COR-L47 (cell line): Measurements from ENCODE around the gene PRKCE.

Source experiments
- DNase-seq: peaks from one replicate; lab custom pipeline; 2025; lab: John Stamatoyannopoulos, UW

Gene PRKCE

DNA sequence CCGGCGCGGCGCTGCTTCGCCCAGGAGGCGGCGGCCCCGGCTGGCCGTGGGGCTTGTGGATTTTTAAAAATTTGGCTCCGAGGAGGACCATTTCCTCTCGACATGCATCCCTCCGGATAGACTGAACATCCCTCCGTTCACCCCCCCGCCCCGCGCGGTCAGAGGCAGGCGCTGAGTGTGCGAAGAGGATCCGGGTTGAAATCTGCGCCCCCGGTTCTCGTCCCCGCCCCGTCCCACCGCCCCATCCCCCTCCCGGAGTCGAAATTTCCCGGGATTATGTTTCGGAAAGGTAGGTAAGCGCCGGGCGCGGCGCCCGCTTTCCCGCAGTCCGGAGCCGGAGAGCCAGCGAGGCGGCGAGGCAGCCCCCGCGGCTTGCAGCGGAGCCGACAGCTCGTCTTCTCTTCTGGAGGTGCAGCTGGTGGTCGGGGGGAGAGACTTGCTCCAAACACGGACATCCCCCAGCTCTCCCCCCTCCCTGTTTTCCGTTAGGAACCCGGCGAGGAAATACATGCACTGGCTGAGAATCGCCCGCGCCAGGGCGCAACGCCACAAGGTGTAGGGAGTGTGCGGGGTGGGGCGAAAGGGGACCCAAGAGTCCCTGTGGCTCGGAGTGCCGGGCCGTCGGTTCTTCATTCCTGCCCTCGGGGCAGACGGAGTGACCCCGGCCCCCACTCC, at the start of gene PRKCE:
TSS of gene PRKCE (plus strand) at position 261 of the 675 bp plus-strand sequence.
- DNase-seq: no peak

DNA sequence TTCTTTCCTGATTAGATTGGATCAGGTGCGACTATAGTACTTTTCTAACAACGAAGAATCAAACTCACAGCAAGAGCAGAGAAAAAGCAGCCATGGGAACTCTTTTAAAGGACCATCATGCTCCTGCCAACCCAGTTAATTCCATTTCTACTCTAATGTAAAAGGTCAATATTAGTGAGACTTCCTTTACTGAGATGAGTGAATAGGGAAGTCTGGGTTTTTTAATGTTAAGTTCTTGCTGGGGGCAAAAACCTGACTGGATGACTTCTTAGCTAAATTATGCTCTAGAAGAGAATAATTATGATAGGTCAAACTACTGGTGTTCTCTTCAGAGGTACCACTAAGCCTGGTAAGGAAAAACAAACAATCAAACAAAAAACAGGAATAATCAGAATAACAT, 48.9 kb upstream of the PRKCE start:
- no peak for DNase-seq

DNA sequence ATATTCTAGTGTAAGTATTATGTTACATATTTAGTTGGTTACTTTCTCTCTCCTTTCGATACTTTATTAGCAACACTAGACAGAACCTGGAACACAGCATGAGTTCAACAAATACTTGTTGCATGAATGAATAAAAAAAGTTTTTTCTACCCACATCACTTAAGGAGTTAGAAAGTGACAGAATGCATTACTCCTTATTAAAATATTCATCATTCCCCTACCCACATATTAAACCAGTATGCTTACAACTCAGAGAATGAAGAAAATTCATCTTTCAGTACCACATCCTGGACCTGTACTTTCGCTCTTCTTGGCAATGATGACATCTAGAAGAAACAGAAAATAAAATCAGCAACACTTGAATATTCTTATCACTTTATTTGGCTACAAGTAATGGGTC, 46.4 kb upstream of the PRKCE start:
- DNase-seq: no peak

DNA sequence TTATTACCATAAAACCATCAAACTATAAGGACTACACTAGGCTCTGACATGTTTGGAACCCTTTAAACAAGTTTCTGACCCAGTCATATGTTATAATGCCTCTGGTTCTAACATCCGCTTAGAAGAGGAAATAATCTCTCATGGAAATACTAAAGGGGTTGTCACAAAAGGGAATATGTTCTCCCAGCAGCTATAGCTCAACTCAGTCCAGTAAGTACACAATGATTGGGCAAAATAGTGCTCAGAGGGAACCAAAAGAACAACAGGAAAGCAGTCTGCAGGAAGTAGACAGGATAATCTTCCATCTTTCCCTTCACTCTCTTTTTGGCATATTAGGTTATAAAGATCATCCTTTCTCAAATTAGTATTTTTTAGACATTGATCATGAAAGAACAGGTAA, 44.7 kb upstream of the PRKCE start:
- DNase-seq: no peak

DNA sequence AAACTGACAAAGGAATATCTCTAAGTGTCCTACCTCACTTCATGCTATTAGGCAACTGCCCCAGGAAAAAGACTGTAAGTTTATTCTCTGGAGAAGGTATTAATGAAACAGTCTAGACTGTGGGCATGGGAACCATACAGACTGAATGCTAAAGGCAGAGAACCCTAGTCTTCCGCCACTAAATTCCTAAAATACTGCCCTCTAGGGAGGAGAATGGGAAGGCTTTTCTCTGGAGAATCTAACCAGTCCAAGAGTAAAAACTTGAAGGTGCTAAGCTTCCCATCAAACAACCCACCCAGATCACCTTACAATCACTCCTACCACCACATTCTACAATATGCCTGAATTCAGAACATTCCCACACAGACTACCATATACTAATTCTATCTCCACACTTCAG, 43.8 kb upstream of the PRKCE start:
- DNase-seq: no peak

DNA sequence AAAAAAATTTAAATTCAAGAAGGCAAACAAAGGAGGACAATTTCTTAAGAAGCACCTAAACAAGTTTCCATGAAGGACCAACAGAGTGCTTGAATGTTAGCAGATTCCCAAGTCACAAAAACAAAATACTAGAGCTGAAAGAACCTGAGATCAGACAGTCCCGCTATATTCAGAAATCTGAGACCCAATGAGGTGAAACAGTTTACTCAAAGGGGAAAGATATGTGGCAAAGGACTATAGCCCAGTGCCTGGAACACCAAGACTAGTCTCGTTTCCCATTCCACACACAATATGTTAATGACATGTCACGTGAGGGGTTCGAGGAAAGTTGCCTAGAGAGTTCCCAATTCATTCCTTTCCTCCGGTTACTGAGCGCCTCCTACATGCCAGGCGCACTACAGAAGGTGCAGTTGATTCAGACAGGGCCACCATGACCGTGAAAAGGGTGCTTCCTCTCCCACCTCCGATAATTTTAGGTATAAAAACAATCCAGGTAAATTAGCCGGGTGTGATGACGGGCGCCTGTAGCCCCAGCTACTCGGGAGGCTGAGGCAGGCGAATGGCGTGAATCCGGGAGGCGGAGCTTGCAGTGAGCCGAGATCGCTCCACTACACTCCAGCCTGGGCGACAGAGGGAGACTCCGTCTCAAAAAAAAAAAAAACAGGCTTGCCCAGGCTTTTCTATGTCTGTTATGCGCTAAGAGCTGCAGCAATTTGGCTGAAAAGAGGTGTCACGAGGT, 41.0 kb upstream of the PRKCE start:
- peak; percentile 64 for DNase-seq

DNA sequence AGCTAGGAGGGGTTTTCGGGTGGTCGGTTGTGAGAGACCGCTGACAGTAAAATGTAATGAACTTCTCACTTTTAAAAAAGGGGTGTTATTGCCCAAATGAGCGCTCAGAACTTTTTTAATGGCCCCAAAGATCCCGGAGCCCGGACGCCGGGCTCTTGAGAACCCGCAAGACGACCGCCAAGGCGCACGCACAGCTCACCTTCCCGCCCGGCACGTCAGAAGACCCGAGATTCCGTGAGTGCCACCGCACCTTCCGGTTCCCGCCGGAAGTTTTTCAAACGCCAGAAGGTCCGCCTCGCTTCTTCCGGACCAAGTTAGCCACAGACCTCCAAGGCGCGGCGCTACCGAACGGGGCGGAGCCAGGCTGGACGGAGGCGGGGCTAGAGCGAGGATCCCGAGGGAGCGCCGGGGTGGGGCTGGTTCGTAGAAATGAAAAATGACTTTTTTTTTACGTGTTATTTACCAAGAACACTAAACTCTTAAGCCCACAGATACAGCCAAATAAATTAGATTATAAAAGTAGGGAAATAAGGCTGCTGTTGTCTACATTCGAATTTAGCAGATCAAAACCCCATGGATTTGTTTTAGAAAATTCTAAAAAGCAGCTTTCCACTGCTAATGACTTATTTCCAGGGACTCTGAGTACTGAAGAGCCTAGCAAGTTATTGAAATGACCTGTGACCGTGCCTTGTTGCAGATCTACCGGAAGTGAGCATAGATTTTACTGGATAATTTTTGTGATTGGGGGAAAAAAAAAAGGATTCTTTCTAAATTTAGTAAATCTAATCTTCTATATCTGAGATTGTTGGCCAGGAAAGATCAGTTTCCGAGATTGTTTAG, 40.2 kb upstream of the PRKCE start, which contains the start of gene SRBD1:
TSS of gene SRBD1 (minus strand) at position 248 of the 840 bp plus-strand sequence. CDS start 5,826 bp downstream, outside the sequence.
- peak; percentile 96 for DNase-seq

DNA sequence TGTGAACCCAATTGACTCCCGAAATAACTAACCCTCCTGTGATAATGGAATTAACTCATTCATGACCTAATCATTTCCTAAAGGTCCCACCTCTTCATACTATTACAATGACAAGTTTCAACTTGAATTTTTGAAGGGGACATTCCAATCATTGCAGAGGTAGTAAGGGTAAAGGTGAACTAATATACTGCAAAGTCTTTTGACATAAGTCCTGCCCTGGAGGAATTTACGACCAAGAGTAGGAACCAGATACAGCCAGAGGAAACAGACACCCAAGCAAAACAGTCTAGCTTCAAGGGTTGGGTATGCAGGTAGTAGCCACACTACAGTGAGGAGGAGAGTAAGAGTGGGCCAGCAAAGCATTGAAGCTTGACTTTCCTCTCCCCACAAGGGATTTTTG, 39.2 kb upstream of the PRKCE start:
- DNase-seq: no peak

DNA sequence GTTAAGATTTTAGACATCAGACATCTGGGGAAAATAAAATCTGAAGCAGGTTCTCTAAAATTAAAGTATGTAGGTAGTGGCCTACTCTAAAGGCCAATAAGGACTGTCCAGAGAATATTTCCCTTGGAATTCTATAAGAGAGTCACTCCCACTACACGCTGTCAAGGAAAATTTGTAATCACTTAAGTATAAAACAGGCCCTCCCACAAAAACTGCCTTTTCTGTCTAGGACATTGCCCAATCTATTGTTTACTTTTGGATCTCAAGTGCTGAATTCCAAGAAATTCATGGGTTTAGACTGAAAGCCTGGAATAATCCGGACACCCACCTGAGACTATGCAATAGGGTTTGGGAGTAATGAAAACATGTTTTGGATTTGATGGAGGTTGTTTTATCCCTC, 38.7 kb upstream of the PRKCE start:
- no peak for DNase-seq

DNA sequence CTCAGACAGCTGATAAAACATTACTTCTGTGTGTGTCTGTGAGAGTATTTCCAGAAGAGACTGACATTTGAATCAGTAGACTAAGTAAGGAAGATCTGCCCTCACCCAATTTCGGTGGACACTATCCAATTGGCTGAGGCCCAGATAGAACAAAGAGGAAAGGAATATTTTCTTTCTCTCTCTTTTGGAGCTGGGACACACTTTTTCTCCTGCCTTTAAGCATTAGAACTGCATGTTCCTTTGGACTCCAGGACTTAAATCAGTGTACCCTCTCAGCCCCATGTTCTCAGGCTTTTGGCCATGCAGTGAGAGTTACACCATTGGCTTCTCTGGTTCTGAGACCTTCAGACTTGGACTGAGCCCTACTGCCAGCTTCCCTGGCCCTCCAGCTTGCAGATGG, 37.1 kb upstream of the PRKCE start:
- no peak for DNase-seq

DNA sequence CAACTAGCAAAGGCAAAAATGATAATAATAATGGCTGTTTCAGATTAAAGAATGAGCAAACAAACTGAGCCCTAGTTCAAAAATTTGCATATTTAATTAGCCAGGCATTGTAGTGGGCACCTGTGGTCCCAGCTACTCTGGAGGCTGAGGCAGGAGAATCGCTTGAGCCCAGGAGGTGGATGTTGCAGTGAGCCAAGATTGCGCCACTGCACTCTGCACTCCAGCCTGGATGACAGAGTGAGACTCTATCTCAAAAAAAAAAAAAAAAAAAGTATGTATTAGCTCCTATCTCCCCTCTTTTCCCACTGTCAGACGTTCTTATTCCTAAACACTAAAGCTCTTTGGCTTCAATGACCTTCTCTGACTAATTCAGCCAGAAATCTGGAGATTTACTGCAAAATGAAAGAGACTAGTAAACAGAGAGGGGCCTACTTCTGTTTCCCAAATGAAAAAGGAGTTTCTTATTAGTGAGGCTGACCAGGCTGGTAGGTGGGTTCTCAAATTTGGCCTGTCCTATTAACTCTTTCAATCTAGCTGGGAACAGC, 36.5 kb upstream of the PRKCE start:
- DNase-seq: no peak

DNA sequence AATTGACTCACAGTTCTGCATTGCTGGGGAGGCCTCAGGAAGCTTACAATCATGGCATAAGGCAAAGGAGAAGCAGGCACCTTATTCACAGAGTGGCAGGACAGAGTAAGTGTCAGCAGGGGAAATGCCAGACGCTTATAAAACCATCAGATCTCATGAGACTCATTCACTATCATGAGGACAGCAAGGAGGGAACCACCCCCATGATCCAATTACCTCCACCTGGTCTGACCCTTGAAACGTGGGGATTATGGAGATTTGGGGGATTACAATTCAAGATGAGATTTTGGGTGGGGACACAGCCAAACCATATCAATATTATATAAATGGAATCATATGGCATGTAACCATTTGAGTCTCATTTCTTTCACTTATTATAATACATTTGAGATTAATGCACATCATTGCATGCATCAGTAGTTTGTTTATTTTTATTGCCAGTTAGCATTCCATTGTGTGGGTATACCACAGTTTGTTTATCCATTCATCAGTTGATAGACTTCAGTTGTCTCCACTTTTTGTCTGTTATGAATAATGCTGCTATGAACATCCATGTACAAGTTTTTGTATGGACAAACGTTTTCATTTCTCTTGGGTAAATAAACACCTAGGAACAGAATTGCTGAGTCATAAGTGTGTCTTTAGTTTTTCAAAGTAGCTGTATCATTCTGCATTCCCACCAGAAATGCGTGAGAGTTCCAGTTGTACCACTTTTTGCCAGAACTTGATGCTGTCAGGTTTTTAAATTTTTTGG, 34.6 kb upstream of the PRKCE start:
- DNase-seq: no peak

DNA sequence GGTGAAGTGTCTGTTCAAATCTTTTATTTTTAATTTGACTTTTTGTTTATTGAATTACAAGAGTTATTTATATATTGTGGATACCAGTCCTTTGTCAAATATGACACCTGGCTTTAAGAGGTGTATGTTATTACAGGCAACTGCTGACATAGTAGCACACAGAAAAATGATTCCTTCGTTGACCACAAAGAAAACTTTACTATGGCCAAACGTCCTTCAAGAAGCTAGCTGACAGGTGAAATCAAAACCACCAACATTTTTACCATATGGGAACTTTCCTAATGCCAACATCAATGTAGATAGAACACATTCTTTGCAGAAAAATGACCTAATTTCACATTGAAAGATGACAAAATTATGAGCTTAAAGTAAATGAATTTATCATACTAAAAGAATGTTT, 34.0 kb upstream of the PRKCE start:
- no peak for DNase-seq

DNA sequence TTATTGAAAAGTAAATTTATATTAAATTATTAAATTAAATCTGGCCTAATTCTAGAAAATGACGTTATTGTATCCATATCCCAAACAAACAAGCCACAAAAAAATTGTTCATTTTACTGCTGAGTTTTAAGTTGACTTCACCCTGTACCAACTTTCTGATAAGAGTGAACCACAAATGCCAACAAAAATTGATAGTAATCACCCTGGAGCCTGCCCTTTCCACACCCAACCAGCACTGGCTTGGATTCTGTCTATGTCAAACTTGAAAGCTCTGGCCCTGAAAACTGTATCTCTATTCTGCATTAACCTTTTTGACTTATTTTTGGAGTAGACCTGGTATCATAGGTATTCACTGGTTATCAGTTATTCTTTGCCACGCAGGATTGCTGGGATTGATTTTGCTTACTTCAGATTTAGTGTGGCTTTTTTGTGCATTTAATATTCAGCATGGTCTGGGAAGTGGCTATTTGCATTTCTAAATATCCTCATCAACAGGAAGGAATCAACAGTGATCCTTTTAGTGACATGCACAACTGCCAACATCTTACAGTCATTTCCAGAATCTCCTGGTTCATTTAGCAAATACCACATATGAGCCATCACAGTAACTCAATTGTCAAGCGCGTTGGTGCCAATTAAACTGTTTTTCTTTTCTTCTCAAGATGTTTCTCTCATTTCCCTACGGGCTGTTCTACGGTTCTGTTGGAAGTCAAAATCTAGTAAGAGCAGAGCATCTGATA, 29.0 kb upstream of the PRKCE start:
- no peak for DNase-seq

DNA sequence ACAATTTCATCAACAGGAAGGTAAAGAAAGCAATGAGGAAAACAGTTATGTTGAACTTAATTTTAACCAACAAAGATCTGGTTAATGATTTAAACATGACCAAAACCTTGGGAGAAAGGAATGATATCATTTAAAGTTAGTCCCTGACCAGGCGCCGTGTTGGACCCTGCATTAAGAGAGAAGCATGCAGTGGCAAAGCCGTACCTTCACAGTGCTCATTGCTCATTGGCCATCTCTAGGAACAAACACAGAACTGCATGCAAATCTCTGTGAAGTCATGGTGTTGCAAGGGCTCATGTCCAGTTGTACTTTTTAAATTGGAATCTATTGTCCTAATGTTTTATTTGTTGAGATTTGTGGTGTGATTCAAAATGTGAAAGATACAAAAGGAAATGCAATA, 28.4 kb upstream of the PRKCE start:
- DNase-seq: no peak

DNA sequence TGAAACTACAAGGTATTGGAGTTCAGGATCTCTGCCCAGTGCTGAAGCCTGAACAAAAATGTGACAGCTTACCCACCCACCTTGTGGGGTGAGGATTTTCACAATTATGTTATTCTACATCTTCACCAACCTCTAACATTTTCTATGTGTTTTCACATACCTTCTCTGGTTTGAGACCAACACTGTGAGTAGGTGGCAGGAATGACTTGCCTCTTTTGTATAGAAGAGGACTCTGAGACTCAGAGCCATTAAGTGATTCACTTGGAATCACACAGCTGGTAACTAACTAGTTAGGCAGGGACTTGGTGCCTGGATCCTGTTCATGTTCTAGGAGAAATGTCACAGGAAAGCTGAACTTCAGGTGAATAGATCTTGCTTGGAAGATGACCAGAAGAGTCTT, 25.7 kb upstream of the PRKCE start:
- DNase-seq: no peak

DNA sequence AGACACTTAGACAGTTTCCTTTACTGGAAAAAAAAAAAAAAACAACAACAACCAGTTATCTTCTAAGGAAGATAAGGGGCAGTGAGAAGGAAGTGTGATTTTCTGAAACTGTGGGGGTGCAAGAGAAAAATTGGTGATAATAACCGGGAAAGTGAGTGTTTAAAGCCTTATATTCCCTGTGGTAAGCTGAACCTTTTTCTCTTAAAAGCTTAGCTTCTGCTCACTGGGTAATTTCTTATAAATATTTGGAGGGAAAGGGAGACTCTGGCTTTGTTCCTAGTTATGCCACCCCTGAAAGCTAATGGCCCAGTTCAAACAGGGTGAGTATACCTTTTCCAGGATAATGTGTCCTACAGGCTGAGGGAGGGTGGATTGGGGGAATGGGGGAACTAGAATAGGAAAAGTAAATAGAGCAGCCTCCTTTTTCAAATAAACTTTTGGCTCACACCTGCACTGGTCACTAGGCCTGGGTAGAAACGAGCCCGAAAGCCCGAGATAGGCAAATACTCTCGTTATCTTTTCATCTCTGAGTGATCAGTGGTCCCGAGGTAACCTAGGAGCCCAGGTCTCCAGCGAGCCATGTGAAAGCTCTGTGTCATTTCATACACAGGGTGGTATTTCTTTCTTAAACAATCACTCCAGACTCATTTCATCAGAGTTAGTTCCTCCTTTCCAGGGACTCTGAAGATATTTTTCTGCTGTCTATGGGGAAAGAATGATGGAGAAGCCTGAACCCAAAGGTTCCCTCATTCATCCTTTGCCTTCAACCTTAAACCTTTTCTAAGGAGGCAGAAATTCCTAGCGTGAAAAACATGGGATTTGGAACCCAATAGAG, 24.9 kb upstream of the PRKCE start:
- DNase-seq: no peak

DNA sequence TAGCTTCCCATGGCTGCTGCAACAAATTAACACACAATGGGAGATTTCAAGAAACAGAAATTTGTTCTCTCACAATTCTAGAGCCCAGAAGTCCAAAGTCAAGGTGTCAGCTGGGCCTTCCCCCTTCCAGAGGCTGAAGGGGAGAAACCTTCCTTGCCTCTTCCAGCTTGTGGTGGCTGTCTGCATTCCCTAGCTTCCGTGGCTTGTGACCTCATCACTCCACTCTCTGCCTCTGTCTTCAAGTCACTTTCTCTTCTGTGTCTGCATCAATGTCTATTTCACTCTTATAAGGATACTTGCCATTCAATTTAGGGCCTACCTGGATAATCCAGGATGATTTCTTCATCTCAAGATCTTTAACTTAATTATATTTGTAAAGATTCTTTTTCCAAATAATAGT, 23.6 kb upstream of the PRKCE start:
- DNase-seq: no peak

DNA sequence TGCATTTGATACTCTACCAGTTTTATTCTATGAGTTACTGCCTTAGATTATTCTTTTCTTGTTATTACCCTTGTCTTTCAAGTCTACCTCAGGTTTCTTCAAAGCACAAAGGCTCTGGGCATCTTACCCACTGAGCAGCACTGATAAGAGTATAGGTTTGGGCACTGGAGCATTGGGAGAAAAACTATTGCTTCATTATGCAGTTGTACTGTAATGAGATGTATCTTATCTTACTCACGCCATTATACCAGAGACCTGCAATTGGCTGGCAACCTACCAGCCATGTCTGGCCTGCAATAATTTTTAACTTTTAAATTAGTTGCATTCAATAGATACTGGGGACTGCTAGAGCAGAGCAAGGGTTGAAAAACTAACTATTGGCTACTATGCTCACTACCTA, 21.5 kb upstream of the PRKCE start:
- no peak for DNase-seq

DNA sequence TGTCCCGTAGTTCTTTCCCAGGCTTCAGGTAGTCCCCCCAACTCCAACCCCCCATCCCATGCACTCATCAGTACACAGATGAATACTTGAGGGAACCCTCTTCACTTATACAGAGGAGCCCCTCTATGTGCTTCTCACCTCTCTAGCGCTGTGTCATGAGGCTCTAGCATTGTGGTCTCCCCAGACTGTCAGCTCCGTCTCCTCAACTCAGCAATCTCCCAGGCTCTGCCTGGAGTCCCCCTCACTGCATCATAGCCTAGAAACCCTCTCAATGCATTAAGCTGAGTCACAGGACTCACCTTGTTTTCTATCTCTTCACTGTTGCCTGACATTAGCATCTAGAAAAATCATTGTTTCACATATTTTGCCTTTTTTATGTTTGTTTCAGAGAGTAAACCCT, 20.2 kb upstream of the PRKCE start:
- no peak for DNase-seq
